IMR-90 (cell line): ENCODE measurements around the gene AQP12B. TPM values are rescaled to one million over a fixed set of nuclear protein-coding genes. Genes with fewer than 3 reads are reported as not detected.

Experiments used
- ATAC-seq: fragments of 200-7000 bp; cut with Tn5 transposase; 2 replicates; pipeline ENCODE4 v1.9.1; 2020; ENCODE audit warnings: low read depth, mild to moderate bottlenecking, moderate library complexity
- BruUV-seq: library from RNA; stranded (reverse); fragments of 400-500 nt; replicated peaks from 2 replicates; lab custom pipeline; 2021; lab: Mats Ljungman, UMichigan
- CTCF ChIA-PET: fragments of 300-600 bp; formaldehyde crosslinking; extraction: SDS; loops from one replicate; lab custom pipeline; 2021; ENCODE audit warnings: antibody characterized with exemption; lab: Yijun Ruan, JAX
- POLR2A ChIA-PET: fragments of 300-600 bp; sonication (Branson Sonifier 250); formaldehyde crosslinking; loops from one replicate; lab custom pipeline; 2022; ENCODE audit warnings: antibody characterized with exemption; ENCODE audit not compliant: unreplicated experiment; lab: Charles Lee
- DNase-seq: peaks from one replicate; pipeline ENCODE4 v3.0.0; 2013
- H2AFZ ChIP-seq: replicated peaks from 2 replicates; pipeline ENCODE3; 2013; ENCODE audit warnings: low read length, mild to moderate bottlenecking; ENCODE audit not compliant: poor library complexity
- H2AK5ac ChIP-seq: 2 replicates; pipeline ENCODE4 v1.6.1; 2013; ENCODE audit warnings: low read depth, low read length, inconsistent platforms
- H2AK9ac ChIP-seq: replicated peaks from 2 replicates; pipeline ENCODE3; 2013; ENCODE audit warnings: mild to moderate bottlenecking, low read depth, low read length, moderate library complexity; ENCODE audit not compliant: poor library complexity
- H2BK120ac ChIP-seq: 2 replicates; pipeline ENCODE4 v1.6.1; 2013; ENCODE audit warnings: low read depth, low read length, inconsistent platforms
- H2BK15ac ChIP-seq: 3 replicates; pipeline ENCODE4 v1.6.1; 2013; ENCODE audit warnings: low read depth, low read length, inconsistent platforms
- H2BK20ac ChIP-seq: 2 replicates; pipeline ENCODE4 v1.6.1; 2013; ENCODE audit warnings: low read depth, mild to moderate bottlenecking, inconsistent platforms, low read length, moderate library complexity
- H2BK5ac ChIP-seq: 2 replicates; pipeline ENCODE4 v1.6.1; 2013; ENCODE audit warnings: mild to moderate bottlenecking, low read depth, low read length, inconsistent platforms; ENCODE audit not compliant: poor library complexity, severe bottlenecking
- H3K14ac ChIP-seq: replicated peaks from 2 replicates; pipeline ENCODE4 v1.6.1; 2013; ENCODE audit warnings: low read depth, low read length, inconsistent platforms
- H3K18ac ChIP-seq: 2 replicates; pipeline ENCODE4 v1.6.1; 2013; ENCODE audit warnings: low read depth, low read length, control low read depth
- H3K23ac ChIP-seq: 2 replicates; pipeline ENCODE4 v1.6.1; 2013; ENCODE audit warnings: low read depth, low read length, inconsistent platforms
- H3K27ac ChIP-seq: 2 replicates; pipeline ENCODE4 v1.5.1; 2013; ENCODE audit warnings: mild to moderate bottlenecking, control low read depth, low read length; ENCODE audit not compliant: insufficient read depth
- H3K27me3 ChIP-seq: 2 replicates; pipeline ENCODE4 v1.6.1; 2013; ENCODE audit warnings: low read length; ENCODE audit not compliant: control insufficient read depth, insufficient read depth
- H3K36me3 ChIP-seq: 2 replicates; pipeline ENCODE4 v1.6.1; 2013; ENCODE audit warnings: low read length, mixed read lengths; ENCODE audit not compliant: control insufficient read depth, insufficient read depth
- H3K4ac ChIP-seq: 2 replicates; pipeline ENCODE4 v1.6.1; 2013; ENCODE audit warnings: low read depth, low read length, inconsistent platforms
- H3K4me1 ChIP-seq: 2 replicates; pipeline ENCODE4 v1.6.1; 2013; ENCODE audit warnings: low read length, mixed read lengths; ENCODE audit not compliant: control insufficient read depth, insufficient read depth
- H3K4me2 ChIP-seq: 2 replicates; pipeline ENCODE4 v1.6.1; 2013; ENCODE audit warnings: low read depth, mild to moderate bottlenecking, control low read depth, low read length, moderate library complexity
- H3K4me3 ChIP-seq: 2 replicates; pipeline ENCODE4 v1.5.1; 2013; ENCODE audit warnings: low read depth, mild to moderate bottlenecking, control low read depth, low read length, moderate library complexity; ENCODE audit not compliant: insufficient read depth
- H3K56ac ChIP-seq: 2 replicates; pipeline ENCODE4 v1.6.1; 2013; ENCODE audit warnings: low read length, inconsistent platforms; ENCODE audit not compliant: insufficient read depth; ENCODE audit errors: extremely low read depth
- H3K79me1 ChIP-seq, 2 experiments: 2 replicates each; pipeline ENCODE4 v1.6.1; 2013; ENCODE audit warnings: low read length in 2 of 2, inconsistent platforms in 1 of 2, low read depth in 1 of 2
- H3K9ac ChIP-seq: 2 replicates; pipeline ENCODE4 v1.6.1; 2013; ENCODE audit warnings: low read depth, low read length, control low read depth
- H3K9me1 ChIP-seq: 2 replicates; pipeline ENCODE4 v1.6.1; 2013; ENCODE audit warnings: low read length, inconsistent platforms; ENCODE audit not compliant: insufficient read depth
- H3K9me3 ChIP-seq: 2 replicates; pipeline ENCODE4 v1.6.1; 2013; ENCODE audit warnings: low read length; ENCODE audit not compliant: control insufficient read depth, insufficient read depth
- H4K20me1 ChIP-seq: 2 replicates; pipeline ENCODE4 v1.6.1; 2013; ENCODE audit warnings: low read length, inconsistent platforms; ENCODE audit not compliant: insufficient read depth
- H4K5ac ChIP-seq: 2 replicates; pipeline ENCODE4 v1.6.1; 2013; ENCODE audit warnings: mild to moderate bottlenecking, low read depth, low read length, control low read depth
- H4K8ac ChIP-seq, 2 experiments: 2 replicates each; pipeline ENCODE4 v1.6.1; 2013; ENCODE audit warnings: low read depth in 2 of 2, low read length in 2 of 2, control low read depth in 1 of 2, inconsistent platforms in 1 of 2
- H4K91ac ChIP-seq: 2 replicates; pipeline ENCODE4 v1.6.1; 2013; ENCODE audit warnings: low read depth, low read length, inconsistent platforms; ENCODE audit not compliant: insufficient read depth
- BHLHE40 ChIP-seq: fragments of 150-350 bp; IDR thresholded peaks from 2 replicates; pipeline ENCODE4 v1.6.1; 2016; ENCODE audit warnings: mild to moderate bottlenecking, low read depth, low read length
- CEBPB ChIP-seq: IDR thresholded peaks from 2 replicates; pipeline ENCODE4 v1.6.1; 2012; ENCODE audit warnings: low read depth, low read length, improper control_type of control experiment
- CHD1 ChIP-seq: IDR thresholded peaks from 2 replicates; pipeline ENCODE4 v1.6.1; 2012; ENCODE audit warnings: low read depth, low read length, improper control_type of control experiment
- FOS ChIP-seq: fragments of 150-350 bp; IDR thresholded peaks from 2 replicates; pipeline ENCODE4 v1.6.1; 2016; ENCODE audit warnings: low read depth, low read length
- MAFK ChIP-seq: IDR thresholded peaks from 2 replicates; pipeline ENCODE4 v1.6.1; 2012; ENCODE audit warnings: low read depth, low read length, improper control_type of control experiment
- MAZ ChIP-seq: IDR thresholded peaks from 2 replicates; pipeline ENCODE4 v1.6.1; 2012; ENCODE audit warnings: low read depth, mild to moderate bottlenecking, low read length, improper control_type of control experiment, moderate library complexity, borderline replicate concordance
- MXI1 ChIP-seq: IDR thresholded peaks from 2 replicates; pipeline ENCODE4 v1.6.1; 2012; ENCODE audit warnings: low read depth, mild to moderate bottlenecking, low read length, moderate library complexity, borderline replicate concordance
- NFE2L2 ChIP-seq: fragments of 150-350 bp; IDR thresholded peaks from 2 replicates; pipeline ENCODE4 v1.6.1; 2016; ENCODE audit warnings: low read depth, mild to moderate bottlenecking, low read length
- RAD21 ChIP-seq: IDR thresholded peaks from 2 replicates; pipeline ENCODE4 v1.6.1; 2012; ENCODE audit warnings: low read length, improper control_type of control experiment
- WGBS, 2 experiments: methylation state at CpG; one replicate each; pipeline versions ENCODE4 v1.1.5 to v1.1.7; 2013; ENCODE audit warnings: missing lambda C conversion rate in 2 of 2; ENCODE audit not compliant: insufficient read length in 1 of 2; ENCODE audit errors: extremely low coverage in 2 of 2; 5-methylcytosine and 5-hydroxymethylcytosine counted together
- dilution Hi-C: fragments of 300-500 bp; cut with HindIII; formaldehyde crosslinking; loops from one replicate; pipeline ENCODE4 v1.14.3; 2018; ENCODE audit warnings: low sequenced_read_pairs; ENCODE audit not compliant: unreplicated experiment
- in situ Hi-C: fragments of 300-500 bp; cut with MboI; formaldehyde crosslinking; loops from 3 replicates; pipeline ENCODE4 v1.14.3; 2019; ENCODE audit warnings: low sequenced_read_pairs, inconsistent platforms, mixed read lengths
- intact Hi-C: fragments of 100-400 bp; cut with micrococcal nuclease; formaldehyde crosslinking; loops from 2 replicates; pipeline ENCODE4 v1.10.0; 2022
- polyA plus RNA-seq, 3 experiments: library from polyadenylated mRNA; depleted of rRNA; stranded (reverse); fragments of >200 nt; gene quantifications; 2 replicates each; pipeline ENCODE4 v1.2.3, GENCODE V29; 2012; ENCODE audit warnings: low replicate concordance in 1 of 3
- total RNA-seq: library from RNA; depleted of rRNA; stranded (reverse); fragments of >200 nt; gene quantifications from 2 replicates; pipeline ENCODE4 v1.2.3, GENCODE V29; 2012
- TF ChIP-seq, protein P1 (sequence below): fragments of 150-350 bp; IDR thresholded peaks from 2 replicates; pipeline ENCODE4 v1.6.1; 2016; ENCODE audit warnings: low read depth, mild to moderate bottlenecking, low read length, moderate library complexity, borderline replicate concordance
- TF ChIP-seq, protein P2 (sequence below): conservative IDR thresholded peaks from 2 replicates; pipeline ENCODE4 v1.5.1; 2012; ENCODE audit warnings: mild to moderate bottlenecking, low read depth, low read length, improper control_type of control experiment

The AQP12B gene
- total and polyA plus RNA-seq, 2 of the 4 experiments (the other 2 are of a cell fraction), result not detected

DNA sequence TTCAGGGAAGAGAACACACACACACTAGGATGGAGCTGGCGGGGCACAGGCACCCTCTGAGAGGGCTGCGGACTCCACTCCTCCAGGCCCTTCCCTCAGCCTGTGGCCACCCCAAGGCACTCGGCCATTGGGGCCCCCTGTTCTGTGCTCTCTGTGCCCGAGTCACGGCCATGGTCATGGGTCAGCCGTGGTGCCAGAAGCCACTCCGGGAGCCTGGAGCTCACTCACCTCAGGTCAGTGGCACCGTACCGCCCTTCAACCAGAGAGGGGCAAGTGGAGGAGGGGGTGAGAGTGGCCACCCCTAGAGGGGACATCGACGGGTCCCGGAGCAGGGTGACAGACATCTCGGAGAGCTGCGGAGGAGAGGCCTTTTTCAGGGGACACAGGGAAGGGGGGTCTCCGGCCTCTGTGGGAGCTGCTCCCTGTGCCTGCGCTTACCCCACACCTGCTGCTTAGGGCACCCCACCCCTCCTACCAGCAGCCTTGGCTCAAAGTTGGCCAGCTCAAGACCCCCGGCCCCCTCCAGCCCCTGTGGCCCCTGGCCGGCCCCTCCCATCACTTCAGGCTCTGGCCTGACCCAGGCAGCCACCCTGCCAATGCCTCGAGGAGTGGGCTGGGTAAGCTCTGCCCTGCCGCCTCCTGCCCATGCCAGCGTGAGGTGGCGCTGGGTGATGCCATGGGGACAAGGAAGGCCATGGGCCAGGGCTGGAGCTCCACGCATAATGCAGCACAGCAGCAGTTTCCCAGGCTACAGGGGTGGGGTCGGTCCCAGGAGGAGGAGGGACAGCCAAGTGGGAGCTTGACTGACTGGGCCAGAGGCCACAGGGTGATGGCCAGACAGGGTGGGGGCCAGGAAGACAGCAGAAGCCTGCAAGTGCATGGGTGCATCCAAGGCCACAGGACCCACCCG is 38.3 kb upstream of the AQP12B start (continued):
- TF ChIP-seq CEBPB, result no peak

GRCh38 chr2:240719676-240720545 is 37.2 kb upstream of the AQP12B start:
- ATAC-seq, result no peak
- no TSS peak for BruUV-seq
- H3K9ac ChIP-seq, result no peak overlapping the region
- no peaks in the 10 kb centered on the region for H3K36me3 ChIP-seq
- no peak overlapping the region for H3K23ac ChIP-seq
- CTCF ChIA-PET, result interaction anchor here (1.2 kb wide), 1 partner anchor 15 kb away, joined by 3 read pairs; no protein-coding TSS in a partner anchor
- dilution Hi-C loops, result no loop called here
- H3K18ac ChIP-seq, result no peak overlapping the region
- no peak overlapping the region for H2AK5ac ChIP-seq
- H3K4ac ChIP-seq, result no peak overlapping the region
- no peak for DNase-seq
- H2BK5ac ChIP-seq, result no peak overlapping the region
- H3K9me1 ChIP-seq, result no peaks in the 10 kb centered on the region
- no peak overlapping the region for H4K5ac ChIP-seq
- H3K4me2 ChIP-seq, result no peak overlapping the region
- no peaks in the 10 kb centered on the region for H3K79me1 ChIP-seq
- WGBS, 2 experiments, result 61% methylated on average over 9 of the region's 25 CpGs; no CpG with 5 or more reads in 1 of the 2 experiments
- intact Hi-C loops, result no loop called here
- no peaks in the 10 kb centered on the region for H3K9me3 ChIP-seq
- no peaks in the 10 kb centered on the region for H4K20me1 ChIP-seq
- POLR2A ChIA-PET, result no interaction called here
- H4K91ac ChIP-seq, result no peak overlapping the region
- no peak overlapping the region for H2AFZ ChIP-seq
- H2BK120ac ChIP-seq, result no peak overlapping the region
- no peak overlapping the region for H2BK15ac ChIP-seq
- H3K56ac ChIP-seq, result no peak overlapping the region
- no peak overlapping the region for H3K4me3 ChIP-seq
- in situ Hi-C loops, result no loop called here
- H3K27me3 ChIP-seq, result peaks cover 36% of the 10 kb centered on the region; the same call in 1 of the 2 replicates
- no peak overlapping the region for H4K8ac ChIP-seq
- H2AK9ac ChIP-seq, result peak overlapping the region; percentile 42
- no peak overlapping the region for H3K14ac ChIP-seq
- no peak overlapping the region for H3K27ac ChIP-seq
- no peaks in the 10 kb centered on the region for H3K4me1 ChIP-seq
- H2BK20ac ChIP-seq, result no peak overlapping the region
- TF ChIP-seq FOS (no peak), MXI1 (no peak), BHLHE40 (no peak), MAZ (no peak), MAFK (no peak), RAD21 (no peak), CHD1 (no peak), NFE2L2 (no peak)
- TF ChIP-seq, protein P1, sequence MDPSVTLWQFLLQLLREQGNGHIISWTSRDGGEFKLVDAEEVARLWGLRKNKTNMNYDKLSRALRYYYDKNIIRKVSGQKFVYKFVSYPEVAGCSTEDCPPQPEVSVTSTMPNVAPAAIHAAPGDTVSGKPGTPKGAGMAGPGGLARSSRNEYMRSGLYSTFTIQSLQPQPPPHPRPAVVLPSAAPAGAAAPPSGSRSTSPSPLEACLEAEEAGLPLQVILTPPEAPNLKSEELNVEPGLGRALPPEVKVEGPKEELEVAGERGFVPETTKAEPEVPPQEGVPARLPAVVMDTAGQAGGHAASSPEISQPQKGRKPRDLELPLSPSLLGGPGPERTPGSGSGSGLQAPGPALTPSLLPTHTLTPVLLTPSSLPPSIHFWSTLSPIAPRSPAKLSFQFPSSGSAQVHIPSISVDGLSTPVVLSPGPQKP, result no peak
- TF ChIP-seq, protein P2, sequence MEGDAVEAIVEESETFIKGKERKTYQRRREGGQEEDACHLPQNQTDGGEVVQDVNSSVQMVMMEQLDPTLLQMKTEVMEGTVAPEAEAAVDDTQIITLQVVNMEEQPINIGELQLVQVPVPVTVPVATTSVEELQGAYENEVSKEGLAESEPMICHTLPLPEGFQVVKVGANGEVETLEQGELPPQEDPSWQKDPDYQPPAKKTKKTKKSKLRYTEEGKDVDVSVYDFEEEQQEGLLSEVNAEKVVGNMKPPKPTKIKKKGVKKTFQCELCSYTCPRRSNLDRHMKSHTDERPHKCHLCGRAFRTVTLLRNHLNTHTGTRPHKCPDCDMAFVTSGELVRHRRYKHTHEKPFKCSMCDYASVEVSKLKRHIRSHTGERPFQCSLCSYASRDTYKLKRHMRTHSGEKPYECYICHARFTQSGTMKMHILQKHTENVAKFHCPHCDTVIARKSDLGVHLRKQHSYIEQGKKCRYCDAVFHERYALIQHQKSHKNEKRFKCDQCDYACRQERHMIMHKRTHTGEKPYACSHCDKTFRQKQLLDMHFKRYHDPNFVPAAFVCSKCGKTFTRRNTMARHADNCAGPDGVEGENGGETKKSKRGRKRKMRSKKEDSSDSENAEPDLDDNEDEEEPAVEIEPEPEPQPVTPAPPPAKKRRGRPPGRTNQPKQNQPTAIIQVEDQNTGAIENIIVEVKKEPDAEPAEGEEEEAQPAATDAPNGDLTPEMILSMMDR, result no peak
